Left kidney (tissue), 2 donors: ENCODE results near the gene LUZP2. TPM values are rescaled to one million over a fixed set of nuclear protein-coding genes. Genes with fewer than 3 reads are reported as not detected.

Source experiments
- DNase-seq: peaks from one replicate; pipeline ENCODE4 v3.0.0-alpha.2; 2013
- polyA plus RNA-seq: library from polyadenylated mRNA; unstranded; fragments of 120-200 nt; gene quantifications from one replicate; pipeline ENCODE4 v1.2.1, GENCODE V29; 2013; ENCODE audit not compliant: insufficient read length

LUZP2 gene
- polyA plus RNA-seq, 1 donor, result 1.7 TPM

DNA sequence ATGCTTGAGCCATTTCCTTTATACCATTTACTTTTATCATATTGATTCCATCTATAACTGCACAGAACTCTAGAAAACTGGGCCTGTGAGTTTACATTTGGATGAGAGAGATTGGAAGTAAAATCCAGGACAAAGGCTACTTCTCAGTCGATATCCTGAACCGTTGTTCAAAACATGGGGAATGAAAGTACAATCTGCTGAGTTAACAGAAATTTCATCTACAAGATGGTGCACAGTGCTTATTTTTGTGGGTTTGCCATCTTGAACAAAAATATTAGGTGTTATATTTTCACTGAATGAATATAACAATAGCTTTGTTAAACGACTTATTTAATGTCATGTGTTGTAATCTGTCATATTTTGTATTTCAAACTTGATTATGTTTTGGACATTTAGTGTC is 622.6 kb downstream of the LUZP2 start:
- no peak for DNase-seq
